Left ventricle myocardium superior (tissue), 1 donor: Measurements from ENCODE around the gene SSTR5. TPM values are rescaled to one million over a fixed set of nuclear protein-coding genes. Genes with fewer than 3 reads are reported as not detected.
A peak's percentile ranks its signal among the peaks of the same experiment; 100 is the strongest.

ENCODE experiments used
- ATAC-seq: fragments of 200-7000 bp; cut with Tn5 transposase; one replicate; pipeline ENCODE4 v1.9.1; 2020; ENCODE audit warnings: mild to moderate bottlenecking, moderate library complexity
- DNase-seq: peaks from one replicate; pipeline ENCODE4 v3.0.0-alpha.2; 2020
- intact Hi-C: fragments of 100-400 bp; cut with micrococcal nuclease; formaldehyde crosslinking; loops from one replicate; pipeline ENCODE4 v1.11.0; 2022
- total RNA-seq: library from RNA; stranded (reverse); fragmentation: NEBNext Ultra II Directional; extraction: Animal tissue kit (Norgen Biotek cat#: 25700); gene quantifications from one replicate; pipeline ENCODE4 v1.2.1, GENCODE V29; 2021
- donor health status: DM: no; HTN: yes; CAD: no; lungs with severe emphysema.

The SSTR5 gene
- total RNA-seq, 1 donor from 2014 or later: 25.8 TPM

- no peak for DNase-seq
- peak; percentile 25 for ATAC-seq
- intact Hi-C loops: no loop called here
Measured at GRCh38 chr16:1097156-1097555, 24.6 kb downstream of the SSTR5 start.

GRCh38 chr16:1097800-1098199 lies 25.3 kb downstream of the SSTR5 start:
- intact Hi-C loops: no loop called here
- DNase-seq (peak; percentile 92), ATAC-seq (peak; percentile 93)

- ATAC-seq (peak; percentile 34), DNase-seq (peak; percentile 69)
- intact Hi-C loops: no loop called here
Measured at GRCh38 chr16:1098266-1098991, 25.9 kb downstream of the SSTR5 start.

- no peak for ATAC-seq
- intact Hi-C loops: no loop called here
- DNase-seq: no peak
Measured at GRCh38 chr16:1099189-1100083, 26.9 kb downstream of the SSTR5 start.

- intact Hi-C loops: no loop called here
- DNase-seq: no peak
- ATAC-seq: no peak
Measured at GRCh38 chr16:1100084-1100800, 27.7 kb downstream of the SSTR5 start.

GRCh38 chr16:1101133-1101532 lies 28.6 kb downstream of the SSTR5 start:
- ATAC-seq (no peak), DNase-seq (no peak)
- intact Hi-C loops: no loop called here

GRCh38 chr16:1101573-1102332 lies 29.2 kb downstream of the SSTR5 start:
- no peak for ATAC-seq
- intact Hi-C loops: no loop called here
- no peak for DNase-seq

GRCh38 chr16:1102333-1102700 lies 29.8 kb downstream of the SSTR5 start:
- intact Hi-C loops: no loop called here
- no peak for DNase-seq
- ATAC-seq: no peak

GRCh38 chr16:1102921-1103635 lies 30.5 kb downstream of the SSTR5 start:
- ATAC-seq (peak; percentile 37), DNase-seq (peak; percentile 84)
- intact Hi-C loops: no loop called here

GRCh38 chr16:1103636-1103980 lies 31.1 kb downstream of the SSTR5 start:
- DNase-seq (no peak), ATAC-seq (no peak)
- intact Hi-C loops: no loop called here

GRCh38 chr16:1105888-1106620 lies 33.5 kb downstream of the SSTR5 start:
- intact Hi-C loops: no loop called here
- ATAC-seq (peak; percentile 79), DNase-seq (peak; percentile 81)

GRCh38 chr16:1106659-1107058 lies 34.1 kb downstream of the SSTR5 start:
- DNase-seq (no peak), ATAC-seq (no peak)
- intact Hi-C loops: no loop called here

- ATAC-seq: no peak
- DNase-seq: no peak
- intact Hi-C loops: no loop called here
Measured at GRCh38 chr16:1107141-1107540, 34.6 kb downstream of the SSTR5 start.

GRCh38 chr16:1107731-1108130 lies 35.2 kb downstream of the SSTR5 start:
- DNase-seq (no peak), ATAC-seq (no peak)
- intact Hi-C loops: no loop called here

- ATAC-seq: peak; percentile 52
- intact Hi-C loops: no loop called here
- peak; percentile 69 for DNase-seq
Measured at GRCh38 chr16:1108299-1109252, 36.0 kb downstream of the SSTR5 start.

GRCh38 chr16:1109648-1110047 lies 37.1 kb downstream of the SSTR5 start:
- no peak for DNase-seq
- no peak for ATAC-seq
- intact Hi-C loops: no loop called here
